ENCODE data around the gene SELENOO.

- no peak for TF ChIP-seq CTCF (IDR thresholded peaks at IDR 0.05)
- no peak for TF ChIP-seq POLR2AphosphoS5 (IDR thresholded peaks at IDR 0.05)
These were observed 20.0 kb downstream of the SELENOO start for GRCh38 chr22:50220603-50221409.

Measured in breast epithelium (tissue), 3 donors.